ENCODE results near the gene PPP1R8. TPM values are rescaled to one million over a fixed set of nuclear protein-coding genes. Genes with fewer than 3 reads are reported as not detected.

Gene PPP1R8
- total and polyA plus RNA-seq, 10 of the 15 experiments (the other 5 are each of a cell fraction or from before 2014, with no cell fraction given) = 10.2 to 77.0 (median 53.0) TPM

DNA sequence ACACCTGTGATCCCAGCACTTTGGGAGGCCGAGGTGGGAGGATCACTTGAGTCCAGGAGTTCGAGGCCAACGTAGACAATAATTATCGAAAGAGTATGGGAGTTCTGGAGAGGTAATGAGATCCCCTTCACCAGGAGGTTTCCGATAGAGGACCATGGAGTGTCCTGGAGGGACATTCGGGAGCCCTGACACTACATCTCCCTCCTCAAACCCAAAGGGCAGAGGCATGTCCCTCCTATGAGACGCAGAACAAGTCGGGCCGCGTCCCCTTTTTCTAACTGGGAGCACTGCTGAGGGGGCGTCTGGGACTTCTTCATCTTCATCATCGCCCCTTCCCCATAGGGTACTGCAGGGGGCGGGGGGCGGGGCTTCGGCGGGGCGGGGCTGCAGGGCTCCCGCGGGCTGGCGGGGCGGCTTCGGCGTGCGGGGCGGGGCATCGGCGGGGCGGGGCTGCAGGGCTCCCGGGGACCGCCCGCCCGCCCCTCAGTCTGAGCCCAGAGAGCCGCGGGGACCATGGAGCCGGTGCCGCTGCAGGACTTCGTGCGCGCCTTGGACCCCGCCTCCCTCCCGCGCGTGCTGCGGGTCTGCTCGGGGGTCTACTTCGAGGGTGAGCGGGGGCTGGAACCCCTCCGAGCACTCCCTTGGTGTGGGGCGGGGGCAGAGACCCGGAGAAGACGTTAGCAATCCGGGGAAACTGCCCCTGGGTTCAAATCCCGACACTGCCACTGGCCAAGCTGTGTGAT is 41.6 kb downstream of the PPP1R8 start, which contains the start of gene THEMIS2 (continued):
- TF ChIP-seq, protein P1, sequence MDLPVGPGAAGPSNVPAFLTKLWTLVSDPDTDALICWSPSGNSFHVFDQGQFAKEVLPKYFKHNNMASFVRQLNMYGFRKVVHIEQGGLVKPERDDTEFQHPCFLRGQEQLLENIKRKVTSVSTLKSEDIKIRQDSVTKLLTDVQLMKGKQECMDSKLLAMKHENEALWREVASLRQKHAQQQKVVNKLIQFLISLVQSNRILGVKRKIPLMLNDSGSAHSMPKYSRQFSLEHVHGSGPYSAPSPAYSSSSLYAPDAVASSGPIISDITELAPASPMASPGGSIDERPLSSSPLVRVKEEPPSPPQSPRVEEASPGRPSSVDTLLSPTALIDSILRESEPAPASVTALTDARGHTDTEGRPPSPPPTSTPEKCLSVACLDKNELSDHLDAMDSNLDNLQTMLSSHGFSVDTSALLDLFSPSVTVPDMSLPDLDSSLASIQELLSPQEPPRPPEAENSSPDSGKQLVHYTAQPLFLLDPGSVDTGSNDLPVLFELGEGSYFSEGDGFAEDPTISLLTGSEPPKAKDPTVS (IDR thresholded peaks at IDR 0.05; ENCODE audit: low read depth, low read length) = no peak
- peak; percentile 35; the same call in 1 of the 3 replicates for TF ChIP-seq POU2F2 (IDR thresholded peaks at IDR 0.05; ENCODE audit: borderline replicate concordance, low read depth, low read length)
- TF ChIP-seq ZNF207 (IDR thresholded peaks at IDR 0.05; ENCODE audit: borderline replicate concordance) = no peak
- no peak for TF ChIP-seq SREBF2 (IDR thresholded peaks at IDR 0.05; ENCODE audit: low read length)
- no peak for TF ChIP-seq PAX8 (IDR thresholded peaks at IDR 0.05)
- TF ChIP-seq, protein P2, sequence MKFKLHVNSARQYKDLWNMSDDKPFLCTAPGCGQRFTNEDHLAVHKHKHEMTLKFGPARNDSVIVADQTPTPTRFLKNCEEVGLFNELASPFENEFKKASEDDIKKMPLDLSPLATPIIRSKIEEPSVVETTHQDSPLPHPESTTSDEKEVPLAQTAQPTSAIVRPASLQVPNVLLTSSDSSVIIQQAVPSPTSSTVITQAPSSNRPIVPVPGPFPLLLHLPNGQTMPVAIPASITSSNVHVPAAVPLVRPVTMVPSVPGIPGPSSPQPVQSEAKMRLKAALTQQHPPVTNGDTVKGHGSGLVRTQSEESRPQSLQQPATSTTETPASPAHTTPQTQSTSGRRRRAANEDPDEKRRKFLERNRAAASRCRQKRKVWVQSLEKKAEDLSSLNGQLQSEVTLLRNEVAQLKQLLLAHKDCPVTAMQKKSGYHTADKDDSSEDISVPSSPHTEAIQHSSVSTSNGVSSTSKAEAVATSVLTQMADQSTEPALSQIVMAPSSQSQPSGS (IDR thresholded peaks at IDR 0.05; ENCODE audit: low read length) = no peak
- TF ChIP-seq KLF5 (IDR thresholded peaks at IDR 0.05; ENCODE audit: partially characterized antibody) = no peak
- peak; percentile 92 for TF ChIP-seq POLR2AphosphoS2 (IDR thresholded peaks at IDR 0.05; ENCODE audit: low read depth, low read length)
- no peak for TF ChIP-seq ZNF217 (IDR thresholded peaks at IDR 0.05)
- TF ChIP-seq BHLHE40 (IDR thresholded peaks at IDR 0.05; ENCODE audit: borderline replicate concordance in 1 of 2, low read depth in 2 of 2, low read length in 1 of 2) = 0 out of 4 replicates have a peak, but pooled peaks of 1 of the 2 experiments have one; percentile 26
- TF ChIP-seq, protein P3, sequence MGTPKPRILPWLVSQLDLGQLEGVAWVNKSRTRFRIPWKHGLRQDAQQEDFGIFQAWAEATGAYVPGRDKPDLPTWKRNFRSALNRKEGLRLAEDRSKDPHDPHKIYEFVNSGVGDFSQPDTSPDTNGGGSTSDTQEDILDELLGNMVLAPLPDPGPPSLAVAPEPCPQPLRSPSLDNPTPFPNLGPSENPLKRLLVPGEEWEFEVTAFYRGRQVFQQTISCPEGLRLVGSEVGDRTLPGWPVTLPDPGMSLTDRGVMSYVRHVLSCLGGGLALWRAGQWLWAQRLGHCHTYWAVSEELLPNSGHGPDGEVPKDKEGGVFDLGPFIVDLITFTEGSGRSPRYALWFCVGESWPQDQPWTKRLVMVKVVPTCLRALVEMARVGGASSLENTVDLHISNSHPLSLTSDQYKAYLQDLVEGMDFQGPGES (IDR thresholded peaks at IDR 0.05) = no peak
- TF ChIP-seq BACH1 (IDR thresholded peaks at IDR 0.05; ENCODE audit: borderline replicate concordance) = peak; percentile 13; the same call in 1 of the 2 replicates
- TF ChIP-seq JUNB (IDR thresholded peaks at IDR 0.05) = no peak
- no peak for TF ChIP-seq NR2C1 (IDR thresholded peaks at IDR 0.05)
- TF ChIP-seq RFX5 (IDR thresholded peaks at IDR 0.05; ENCODE audit: low read depth, low read length) = no peak
- no peak for TF ChIP-seq MXI1 (IDR thresholded peaks at IDR 0.05; ENCODE audit: low read depth, low read length)
- peak; percentile 34 for TF ChIP-seq SMAD1 (IDR thresholded peaks at IDR 0.05; ENCODE audit: low read depth, partially characterized antibody)
- no peak for TF ChIP-seq ZNF622 (IDR thresholded peaks at IDR 0.05)
- no peak for TF ChIP-seq STAT3 (IDR thresholded peaks at IDR 0.05; ENCODE audit: low read depth, low read length)
- TF ChIP-seq SUPT20H (IDR thresholded peaks at IDR 0.05; ENCODE audit: borderline replicate concordance, control insufficient read depth, low read depth, low read length) = no peak
- TF ChIP-seq, protein P4, sequence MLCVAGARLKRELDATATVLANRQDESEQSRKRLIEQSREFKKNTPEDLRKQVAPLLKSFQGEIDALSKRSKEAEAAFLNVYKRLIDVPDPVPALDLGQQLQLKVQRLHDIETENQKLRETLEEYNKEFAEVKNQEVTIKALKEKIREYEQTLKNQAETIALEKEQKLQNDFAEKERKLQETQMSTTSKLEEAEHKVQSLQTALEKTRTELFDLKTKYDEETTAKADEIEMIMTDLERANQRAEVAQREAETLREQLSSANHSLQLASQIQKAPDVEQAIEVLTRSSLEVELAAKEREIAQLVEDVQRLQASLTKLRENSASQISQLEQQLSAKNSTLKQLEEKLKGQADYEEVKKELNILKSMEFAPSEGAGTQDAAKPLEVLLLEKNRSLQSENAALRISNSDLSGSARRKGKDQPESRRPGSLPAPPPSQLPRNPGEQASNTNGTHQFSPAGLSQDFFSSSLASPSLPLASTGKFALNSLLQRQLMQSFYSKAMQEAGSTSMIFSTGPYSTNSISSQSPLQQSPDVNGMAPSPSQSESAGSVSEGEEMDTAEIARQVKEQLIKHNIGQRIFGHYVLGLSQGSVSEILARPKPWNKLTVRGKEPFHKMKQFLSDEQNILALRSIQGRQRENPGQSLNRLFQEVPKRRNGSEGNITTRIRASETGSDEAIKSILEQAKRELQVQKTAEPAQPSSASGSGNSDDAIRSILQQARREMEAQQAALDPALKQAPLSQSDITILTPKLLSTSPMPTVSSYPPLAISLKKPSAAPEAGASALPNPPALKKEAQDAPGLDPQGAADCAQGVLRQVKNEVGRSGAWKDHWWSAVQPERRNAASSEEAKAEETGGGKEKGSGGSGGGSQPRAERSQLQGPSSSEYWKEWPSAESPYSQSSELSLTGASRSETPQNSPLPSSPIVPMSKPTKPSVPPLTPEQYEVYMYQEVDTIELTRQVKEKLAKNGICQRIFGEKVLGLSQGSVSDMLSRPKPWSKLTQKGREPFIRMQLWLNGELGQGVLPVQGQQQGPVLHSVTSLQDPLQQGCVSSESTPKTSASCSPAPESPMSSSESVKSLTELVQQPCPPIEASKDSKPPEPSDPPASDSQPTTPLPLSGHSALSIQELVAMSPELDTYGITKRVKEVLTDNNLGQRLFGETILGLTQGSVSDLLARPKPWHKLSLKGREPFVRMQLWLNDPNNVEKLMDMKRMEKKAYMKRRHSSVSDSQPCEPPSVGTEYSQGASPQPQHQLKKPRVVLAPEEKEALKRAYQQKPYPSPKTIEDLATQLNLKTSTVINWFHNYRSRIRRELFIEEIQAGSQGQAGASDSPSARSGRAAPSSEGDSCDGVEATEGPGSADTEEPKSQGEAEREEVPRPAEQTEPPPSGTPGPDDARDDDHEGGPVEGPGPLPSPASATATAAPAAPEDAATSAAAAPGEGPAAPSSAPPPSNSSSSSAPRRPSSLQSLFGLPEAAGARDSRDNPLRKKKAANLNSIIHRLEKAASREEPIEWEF (IDR thresholded peaks at IDR 0.05; ENCODE audit: insufficient replicate concordance, low read depth, low read length) = no peak
